Astrocyte (in vitro differentiated cells and primary cell): Measurements from ENCODE around the gene ETV5. TPM values are rescaled to one million over a fixed set of nuclear protein-coding genes. Genes with fewer than 3 reads are reported as not detected.
A peak's percentile ranks its signal among the peaks of the same experiment; 100 is the strongest.

ENCODE experiments used
- DNase-seq: peaks from one replicate; pipeline ENCODE4 v3.0.0-alpha.2; 2010; ENCODE audit warnings: low read depth
- FAIRE-seq: peaks from 2 replicates; lab custom pipeline; 2011; peaks lifted over from hg19 to GRCh38; lab: Jason Lieb, UNC
- H2AFZ ChIP-seq: 2 replicates; pipeline ENCODE4 v1.6.0; 2012; ENCODE audit warnings: low read depth, low read length, inconsistent platforms
- H3K27ac ChIP-seq: 2 replicates; pipeline ENCODE4 v1.5.1; 2011; ENCODE audit warnings: low read depth, low read length, inconsistent platforms
- H3K27me3 ChIP-seq: 2 replicates; pipeline ENCODE4 v1.6.0; 2011; ENCODE audit warnings: low read length, inconsistent platforms; ENCODE audit not compliant: insufficient read depth
- H3K36me3 ChIP-seq: 2 replicates; pipeline ENCODE4 v1.5.1; 2011; ENCODE audit warnings: low read length, inconsistent platforms; ENCODE audit not compliant: insufficient read depth
- H3K4me1 ChIP-seq: 2 replicates; pipeline ENCODE4 v1.5.1; 2011; ENCODE audit warnings: low read length, inconsistent platforms; ENCODE audit not compliant: insufficient read depth
- H3K4me2 ChIP-seq: 2 replicates; pipeline ENCODE4 v1.6.0; 2012; ENCODE audit warnings: low read length, inconsistent platforms
- H3K4me3 ChIP-seq: 2 replicates; pipeline ENCODE4 v1.5.1; 2011; ENCODE audit warnings: low read depth, mild to moderate bottlenecking, low read length, inconsistent platforms; ENCODE audit not compliant: insufficient read depth
- H3K79me2 ChIP-seq: 2 replicates; pipeline ENCODE4 v1.6.0; 2012; ENCODE audit warnings: mild to moderate bottlenecking, low read length, inconsistent platforms; ENCODE audit not compliant: insufficient read depth
- H3K9ac ChIP-seq: 2 replicates; pipeline ENCODE4 v1.6.0; 2012; ENCODE audit warnings: mild to moderate bottlenecking, low read length, inconsistent platforms
- H3K9me3 ChIP-seq: 2 replicates; pipeline ENCODE4 v1.5.1; 2012; ENCODE audit warnings: low read depth, mild to moderate bottlenecking, low read length, inconsistent platforms; ENCODE audit not compliant: insufficient read depth
- H4K20me1 ChIP-seq: 2 replicates; pipeline ENCODE4 v1.6.0; 2012; ENCODE audit warnings: low read length, inconsistent platforms; ENCODE audit not compliant: insufficient read depth
- H3K27ac Mint-ChIP-seq: one replicate; pipeline ENCODE4 v1.8.0; 2021; ENCODE audit warnings: mild to moderate bottlenecking, mixed read lengths; ENCODE audit not compliant: unreplicated experiment
- H3K27me3 Mint-ChIP-seq: one replicate; pipeline ENCODE4 v1.8.0; 2021; ENCODE audit warnings: low read depth, mixed read lengths; ENCODE audit not compliant: unreplicated experiment
- H3K36me3 Mint-ChIP-seq: one replicate; pipeline ENCODE4 v1.8.0; 2021; ENCODE audit warnings: low read depth, mixed read lengths; ENCODE audit not compliant: unreplicated experiment
- H3K4me1 Mint-ChIP-seq: one replicate; pipeline ENCODE4 v1.8.0; 2021; ENCODE audit warnings: low read depth, mixed read lengths; ENCODE audit not compliant: unreplicated experiment
- H3K4me3 Mint-ChIP-seq: one replicate; pipeline ENCODE4 v1.8.0; 2021; ENCODE audit warnings: mild to moderate bottlenecking, moderate library complexity, mixed read lengths; ENCODE audit not compliant: unreplicated experiment
- H3K9me3 Mint-ChIP-seq: one replicate; pipeline ENCODE4 v1.8.0; 2021; ENCODE audit warnings: mild to moderate bottlenecking, mixed read lengths; ENCODE audit not compliant: unreplicated experiment
- CTCF ChIP-seq: IDR thresholded peaks from 2 replicates; pipeline ENCODE4 v1.5.1; 2011; ENCODE audit warnings: low read depth, mild to moderate bottlenecking, inconsistent platforms, low read length, moderate library complexity; ENCODE audit not compliant: insufficient read depth
- EZH2 ChIP-seq: IDR thresholded peaks from 2 replicates; pipeline ENCODE4 v1.6.1; 2012; ENCODE audit warnings: mild to moderate bottlenecking, low read length, inconsistent platforms; ENCODE audit not compliant: insufficient read depth
- total RNA-seq: library from RNA; stranded (reverse); gene quantifications from 2 replicates; pipeline ENCODE4 v1.2.1, GENCODE V29; 2021

ETV5 gene
- total RNA-seq, 1 donor from 2014 or later, result 55.3 TPM

- DNase-seq, result no peak
Observed at GRCh38 chr3:186042521-186043202, 66.2 kb downstream of the ETV5 start.

GRCh38 chr3:186042036-186042435 lies 66.9 kb downstream of the ETV5 start:
- Histone ChIP-seq H3K4me1 (peaks cover 8% of the 10 kb centered on the region), H3K27ac (no peak overlapping the region), H3K4me3 (no peak overlapping the region), H3K4me2 (no peak overlapping the region), H3K9ac (no peak overlapping the region), H3K79me2 (no peaks in the 10 kb centered on the region), H4K20me1 (no peaks in the 10 kb centered on the region), H3K27me3 (no peaks in the 10 kb centered on the region), H2AFZ (no peak overlapping the region), H3K9me3 (peaks cover 8% of the 10 kb centered on the region), H3K36me3 (peaks cover 4% of the 10 kb centered on the region)
- DNase-seq (no peak), FAIRE-seq (no peak)
- Mint-ChIP-seq H3K4me3 (no peak overlapping the region), H3K9me3 (peaks cover 3% of the 10 kb centered on the region), H3K27me3 (peaks cover 11% of the 10 kb centered on the region), H3K36me3 (peaks cover 1% of the 10 kb centered on the region), H3K27ac (no peak overlapping the region), H3K4me1 (peaks cover 7% of the 10 kb centered on the region)
- TF ChIP-seq CTCF (no peak), EZH2 (no peak)

More at GRCh38 chr3:186042521-186043202, 66.2 kb downstream of the ETV5 start:
- no peak overlapping the region for H3K27ac Mint-ChIP-seq
- Histone ChIP-seq H3K27ac (no peak overlapping the region), H3K9me3 (peaks cover 8% of the 10 kb centered on the region), H2AFZ (no peak overlapping the region), H3K36me3 (peaks cover 10% of the 10 kb centered on the region), H3K79me2 (no peaks in the 10 kb centered on the region), H3K27me3 (no peaks in the 10 kb centered on the region), H3K4me3 (no peak overlapping the region), H3K9ac (no peak overlapping the region), H4K20me1 (no peaks in the 10 kb centered on the region), H3K4me1 (peaks cover 8% of the 10 kb centered on the region), H3K4me2 (no peak overlapping the region)
- peaks cover 3% of the 10 kb centered on the region for H3K9me3 Mint-ChIP-seq
- peaks cover 11% of the 10 kb centered on the region for H3K27me3 Mint-ChIP-seq
- peaks cover 7% of the 10 kb centered on the region for H3K4me1 Mint-ChIP-seq
- FAIRE-seq, result peak; percentile 69
- TF ChIP-seq CTCF (no peak), EZH2 (no peak)
- H3K4me3 Mint-ChIP-seq, result no peak overlapping the region
- peaks cover 7% of the 10 kb centered on the region for H3K36me3 Mint-ChIP-seq

- Mint-ChIP-seq H3K4me1 (no peaks in the 10 kb centered on the region), H3K27me3 (peaks cover 7% of the 10 kb centered on the region), H3K9me3 (peaks cover 4% of the 10 kb centered on the region), H3K4me3 (no peak overlapping the region), H3K36me3 (peaks cover 1% of the 10 kb centered on the region), H3K27ac (no peak overlapping the region)
- no peaks in the 10 kb centered on the region for H3K79me2 ChIP-seq
- H3K36me3 ChIP-seq, result no peaks in the 10 kb centered on the region
- H3K4me2 ChIP-seq, result no peak overlapping the region
- H3K9me3 ChIP-seq, result peaks cover 8% of the 10 kb centered on the region
- FAIRE-seq (no peak), DNase-seq (no peak)
- H3K27me3 ChIP-seq, result no peaks in the 10 kb centered on the region
- H2AFZ ChIP-seq, result no peak overlapping the region
- no peak for TF ChIP-seq EZH2
- no peak for TF ChIP-seq CTCF
- no peak overlapping the region for H3K4me3 ChIP-seq
- no peaks in the 10 kb centered on the region for H3K4me1 ChIP-seq
- H4K20me1 ChIP-seq, result no peaks in the 10 kb centered on the region
- no peak overlapping the region for H3K9ac ChIP-seq
- H3K27ac ChIP-seq, result no peak overlapping the region
Observed at GRCh38 chr3:186038360-186038759, 70.5 kb downstream of the ETV5 start.
